ENCODE results near the gene FGF13.

DNA sequence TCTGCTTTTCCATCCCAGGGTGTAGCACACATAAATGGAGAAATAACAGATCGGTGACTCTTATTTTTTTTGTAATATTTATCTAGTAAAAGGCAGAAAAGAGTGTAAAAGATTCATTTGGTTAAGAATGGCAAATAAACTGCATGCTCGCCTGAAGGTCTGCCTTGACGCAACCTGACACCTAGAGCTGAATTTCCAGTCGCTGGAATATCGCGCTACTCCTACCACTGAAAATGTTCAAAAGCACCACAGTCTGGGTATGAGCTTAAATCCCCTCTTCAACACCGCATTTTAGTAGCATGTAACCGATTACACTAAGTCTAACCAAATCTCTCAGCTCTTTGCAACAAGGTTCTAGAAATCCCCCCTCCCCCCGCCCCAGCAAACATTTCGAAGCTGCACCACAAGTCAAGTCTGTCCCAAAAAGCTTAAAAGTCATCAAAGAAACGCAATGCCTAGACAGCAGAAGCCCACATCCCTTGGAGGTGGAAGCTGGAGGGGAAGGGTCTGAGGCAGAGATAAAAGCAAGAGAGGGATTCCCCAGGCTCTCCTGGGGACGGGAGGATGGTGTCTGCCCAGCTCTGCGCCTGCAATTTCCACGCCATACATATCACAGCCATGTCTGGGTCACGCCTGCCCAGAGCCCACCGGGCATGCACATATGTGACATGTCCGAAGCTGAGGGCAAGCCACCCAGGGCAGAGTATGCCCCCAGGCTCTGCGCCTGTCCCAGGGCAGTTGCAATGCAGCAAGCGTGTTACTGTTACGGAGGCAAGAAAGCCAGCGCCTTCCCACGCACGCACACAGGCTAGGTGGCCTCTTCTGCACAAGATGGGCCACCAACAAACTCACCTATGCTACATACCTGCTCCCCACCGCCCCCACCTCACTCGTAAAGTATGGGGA lies 1.4 kb downstream of the FGF13 start:
- TF ChIP-seq, protein P1, sequence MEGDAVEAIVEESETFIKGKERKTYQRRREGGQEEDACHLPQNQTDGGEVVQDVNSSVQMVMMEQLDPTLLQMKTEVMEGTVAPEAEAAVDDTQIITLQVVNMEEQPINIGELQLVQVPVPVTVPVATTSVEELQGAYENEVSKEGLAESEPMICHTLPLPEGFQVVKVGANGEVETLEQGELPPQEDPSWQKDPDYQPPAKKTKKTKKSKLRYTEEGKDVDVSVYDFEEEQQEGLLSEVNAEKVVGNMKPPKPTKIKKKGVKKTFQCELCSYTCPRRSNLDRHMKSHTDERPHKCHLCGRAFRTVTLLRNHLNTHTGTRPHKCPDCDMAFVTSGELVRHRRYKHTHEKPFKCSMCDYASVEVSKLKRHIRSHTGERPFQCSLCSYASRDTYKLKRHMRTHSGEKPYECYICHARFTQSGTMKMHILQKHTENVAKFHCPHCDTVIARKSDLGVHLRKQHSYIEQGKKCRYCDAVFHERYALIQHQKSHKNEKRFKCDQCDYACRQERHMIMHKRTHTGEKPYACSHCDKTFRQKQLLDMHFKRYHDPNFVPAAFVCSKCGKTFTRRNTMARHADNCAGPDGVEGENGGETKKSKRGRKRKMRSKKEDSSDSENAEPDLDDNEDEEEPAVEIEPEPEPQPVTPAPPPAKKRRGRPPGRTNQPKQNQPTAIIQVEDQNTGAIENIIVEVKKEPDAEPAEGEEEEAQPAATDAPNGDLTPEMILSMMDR (IDR thresholded peaks at IDR 0.05; ENCODE audit: low read length), result no peak
- no peak for TF ChIP-seq EZH2 (IDR thresholded peaks at IDR 0.05; ENCODE audit: borderline replicate concordance, low read length)

Measured in OCI-LY1 (cell line).